H7 (cell line): ENCODE results near the gene PLA2G4B. TPM values are rescaled to one million over a fixed set of nuclear protein-coding genes. Genes with fewer than 3 reads are reported as not detected.

Source experiments
- DNase-seq: peaks from one replicate; pipeline ENCODE4 v3.0.0; 2012
- H3K27me3 ChIP-seq: 2 replicates; pipeline ENCODE4 v1.6.0; 2011; ENCODE audit warnings: mild to moderate bottlenecking, low read length; ENCODE audit not compliant: control insufficient read depth, insufficient read depth
- H3K36me3 ChIP-seq: replicated peaks from 2 replicates; pipeline ENCODE4 v1.5.1; 2011; ENCODE audit warnings: low read length; ENCODE audit not compliant: control insufficient read depth, insufficient read depth
- H3K4me3 ChIP-seq: 2 replicates; pipeline ENCODE4 v1.5.1; 2011; ENCODE audit warnings: low read depth, mild to moderate bottlenecking, control low read depth, low read length, moderate library complexity; ENCODE audit not compliant: insufficient read depth
- total RNA-seq: library from RNA; depleted of rRNA; stranded (reverse); fragments of >200 nt; shearing (Covaris generic); gene quantifications from 2 replicates; pipeline ENCODE4 v1.2.3, GENCODE V29; 2014

The PLA2G4B gene
- total RNA-seq, 1 experiment from 2014 or later = 3.0 TPM

DNA sequence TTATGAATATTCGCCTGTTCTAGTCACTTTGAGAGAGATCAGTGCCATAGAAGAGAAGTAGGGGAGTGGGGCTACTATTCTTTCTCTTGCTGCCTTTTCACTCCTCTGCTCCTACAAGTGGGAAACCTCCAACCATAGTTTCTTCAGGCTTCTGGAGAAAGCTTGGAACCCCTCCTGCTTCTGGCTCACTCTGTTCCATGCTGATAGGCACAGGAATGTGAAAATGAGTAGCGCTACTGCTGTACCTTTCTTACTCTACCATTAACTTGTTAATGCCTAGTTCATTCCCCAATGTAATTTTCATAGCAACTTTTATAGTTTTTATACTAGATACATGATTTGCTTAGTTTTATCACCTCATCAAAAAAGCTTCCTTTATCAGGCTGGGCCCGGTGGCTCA lies 37.5 kb upstream of the PLA2G4B start:
- Histone ChIP-seq H3K4me3 (no peak overlapping the region), H3K36me3 (no peaks in the 10 kb centered on the region), H3K27me3 (no peaks in the 10 kb centered on the region)
- DNase-seq = no peak

DNA sequence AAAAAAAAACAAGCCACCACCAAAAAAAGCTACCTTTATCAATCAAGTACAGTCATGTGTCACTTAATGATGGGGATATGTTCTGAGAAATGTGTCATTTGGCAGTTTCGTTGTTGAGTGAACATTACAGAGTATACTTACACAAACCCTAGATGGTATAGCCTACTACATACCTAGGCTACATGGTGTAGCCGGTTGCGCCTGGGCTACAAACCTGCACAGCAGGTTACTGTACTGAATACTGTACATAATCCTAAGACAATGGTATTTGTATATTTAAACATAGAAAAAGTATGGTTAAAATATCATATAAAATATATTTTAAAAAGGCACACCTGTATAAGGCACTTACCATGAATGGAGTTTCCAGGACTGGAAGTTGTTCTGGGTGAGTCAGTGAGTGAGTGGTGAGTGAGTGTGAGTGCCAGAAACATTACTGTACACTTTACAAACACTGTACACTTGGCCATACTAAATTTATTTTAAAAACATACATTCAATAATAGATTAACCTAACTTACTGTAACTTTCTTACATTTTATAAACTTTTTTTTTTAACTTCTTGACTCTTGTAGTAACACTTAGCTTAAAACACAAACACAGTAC lies 36.7 kb upstream of the PLA2G4B start:
- DNase-seq = no peak
- no peaks in the 10 kb centered on the region for H3K36me3 ChIP-seq
- no peaks in the 10 kb centered on the region for H3K27me3 ChIP-seq
- no peak overlapping the region for H3K4me3 ChIP-seq

DNA sequence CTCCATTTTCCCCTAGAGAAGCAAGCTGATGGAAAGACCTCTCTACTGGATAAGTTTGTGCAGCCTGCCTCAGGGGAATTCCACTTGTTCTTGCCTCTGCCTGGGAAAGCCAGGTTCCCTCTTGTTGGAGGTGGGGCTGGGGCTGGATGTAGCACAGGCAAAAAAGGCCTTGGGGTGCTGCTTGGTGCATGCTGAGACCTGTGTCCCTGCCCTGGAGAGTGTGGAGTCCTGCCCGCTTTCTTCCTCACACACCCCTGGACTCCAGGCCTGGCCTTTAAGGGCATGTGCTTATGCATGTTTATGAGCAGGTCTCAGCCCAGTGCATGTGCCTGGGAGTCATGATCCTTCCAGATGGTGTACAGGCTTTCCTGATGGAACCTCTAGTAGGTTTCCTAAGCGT lies 34.3 kb upstream of the PLA2G4B start:
- Histone ChIP-seq H3K27me3 (no peaks in the 10 kb centered on the region), H3K36me3 (no peaks in the 10 kb centered on the region), H3K4me3 (no peak overlapping the region)
- DNase-seq = no peak

- Histone ChIP-seq H3K27me3 (no peaks in the 10 kb centered on the region), H3K4me3 (no peak overlapping the region), H3K36me3 (no peaks in the 10 kb centered on the region)
- peak; percentile 13 for DNase-seq
These were observed 33.6 kb upstream of the PLA2G4B start for GRCh38 chr15:41804916-41805666.

GRCh38 chr15:41805711-41806110 lies 32.9 kb upstream of the PLA2G4B start:
- peak; percentile 19 for DNase-seq
- H3K27me3 ChIP-seq = no peaks in the 10 kb centered on the region
- H3K36me3 ChIP-seq = no peaks in the 10 kb centered on the region
- H3K4me3 ChIP-seq = no peak overlapping the region

DNA sequence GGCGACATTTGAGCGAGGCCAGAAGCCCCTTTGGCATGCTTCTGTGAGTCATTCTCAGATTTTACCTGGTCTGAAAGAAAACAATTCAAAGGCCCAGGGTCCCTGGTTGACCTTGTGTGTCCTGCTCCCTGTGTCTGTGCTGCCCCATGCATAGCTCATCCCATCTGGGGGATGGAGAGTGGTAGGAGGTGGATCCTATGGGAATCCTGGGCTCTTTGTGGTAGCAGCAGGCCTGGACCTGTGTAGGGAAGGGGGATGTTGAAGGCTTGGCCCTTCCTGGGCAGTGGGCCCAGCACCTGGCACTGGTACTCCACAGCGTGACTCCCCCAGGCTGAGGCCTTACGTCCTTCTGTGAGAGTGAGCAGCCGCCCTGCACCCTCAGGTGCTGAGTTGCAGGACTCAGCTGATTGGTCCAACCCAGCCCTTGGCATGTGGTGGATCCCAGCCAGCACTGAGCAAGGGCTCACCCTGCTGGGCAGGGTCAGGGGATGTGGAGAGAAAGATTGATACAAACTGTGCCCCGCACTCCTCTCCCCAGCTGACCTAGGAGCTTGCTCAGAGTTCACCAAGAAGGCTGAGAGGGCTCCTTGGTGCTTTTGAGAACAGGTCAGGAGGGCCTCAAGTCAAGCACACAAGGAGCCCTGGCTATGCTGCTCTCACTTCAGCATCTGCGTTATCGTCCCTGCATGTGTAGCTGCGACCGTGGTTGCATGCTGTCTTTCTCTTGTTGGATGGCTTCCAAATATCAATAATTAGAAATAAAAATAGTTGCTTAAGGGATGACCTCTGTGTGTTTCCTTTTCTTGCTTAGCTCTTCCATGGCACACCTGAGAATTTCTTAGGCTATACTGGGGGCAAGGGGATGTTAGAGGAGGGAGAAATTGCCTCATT lies 32.1 kb upstream of the PLA2G4B start:
- DNase-seq = peak; percentile 76

GRCh38 chr15:41809121-41809520 lies 29.5 kb upstream of the PLA2G4B start:
- H3K27me3 ChIP-seq = no peaks in the 10 kb centered on the region
- DNase-seq = peak; percentile 21
- no peaks in the 10 kb centered on the region; the same call in 1 of the 2 replicates for H3K36me3 ChIP-seq
- no peak overlapping the region for H3K4me3 ChIP-seq

More for the DNA sequence above, 32.1 kb upstream of the PLA2G4B start:
- no peaks in the 10 kb centered on the region for H3K36me3 ChIP-seq
- H3K4me3 ChIP-seq = no peak overlapping the region
- H3K27me3 ChIP-seq = no peaks in the 10 kb centered on the region

DNA sequence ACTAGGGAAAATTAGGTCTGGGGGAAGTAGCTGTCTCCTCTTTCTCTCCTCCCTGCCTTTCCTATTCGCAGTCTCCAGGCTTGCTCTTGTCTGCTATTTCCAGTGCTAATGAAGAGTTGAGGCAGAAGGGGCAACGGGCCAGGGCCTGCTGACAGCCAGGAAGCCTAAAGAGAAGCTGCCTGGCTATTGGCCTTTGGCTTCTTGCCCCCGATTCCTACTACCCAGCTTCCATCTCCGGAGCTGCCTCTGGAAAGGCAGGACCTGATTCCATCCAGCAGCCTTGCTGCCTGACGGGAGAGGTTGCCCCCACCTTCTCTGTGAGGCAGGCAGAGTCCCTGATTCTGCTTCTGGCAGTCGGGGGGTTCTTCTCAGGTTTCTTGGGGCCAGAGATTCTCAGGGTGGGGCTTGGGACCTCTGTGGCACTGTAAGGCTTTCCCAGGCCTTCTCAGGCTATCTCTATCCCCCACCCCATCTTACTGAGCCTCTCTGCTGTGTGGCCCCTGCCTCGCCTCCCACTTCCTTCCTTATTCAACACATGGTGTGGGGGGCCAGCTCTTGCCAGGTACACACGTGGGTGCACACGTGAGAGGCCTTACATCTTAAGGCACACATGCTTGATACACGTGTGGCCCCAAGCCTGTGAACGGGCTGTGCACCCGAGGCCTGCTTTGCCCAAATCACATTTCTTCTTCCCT lies 29.0 kb upstream of the PLA2G4B start:
- Histone ChIP-seq H3K27me3 (no peaks in the 10 kb centered on the region), H3K36me3 (no peaks in the 10 kb centered on the region; the same call in 1 of the 2 replicates), H3K4me3 (no peak overlapping the region)
- peak; percentile 16 for DNase-seq

DNA sequence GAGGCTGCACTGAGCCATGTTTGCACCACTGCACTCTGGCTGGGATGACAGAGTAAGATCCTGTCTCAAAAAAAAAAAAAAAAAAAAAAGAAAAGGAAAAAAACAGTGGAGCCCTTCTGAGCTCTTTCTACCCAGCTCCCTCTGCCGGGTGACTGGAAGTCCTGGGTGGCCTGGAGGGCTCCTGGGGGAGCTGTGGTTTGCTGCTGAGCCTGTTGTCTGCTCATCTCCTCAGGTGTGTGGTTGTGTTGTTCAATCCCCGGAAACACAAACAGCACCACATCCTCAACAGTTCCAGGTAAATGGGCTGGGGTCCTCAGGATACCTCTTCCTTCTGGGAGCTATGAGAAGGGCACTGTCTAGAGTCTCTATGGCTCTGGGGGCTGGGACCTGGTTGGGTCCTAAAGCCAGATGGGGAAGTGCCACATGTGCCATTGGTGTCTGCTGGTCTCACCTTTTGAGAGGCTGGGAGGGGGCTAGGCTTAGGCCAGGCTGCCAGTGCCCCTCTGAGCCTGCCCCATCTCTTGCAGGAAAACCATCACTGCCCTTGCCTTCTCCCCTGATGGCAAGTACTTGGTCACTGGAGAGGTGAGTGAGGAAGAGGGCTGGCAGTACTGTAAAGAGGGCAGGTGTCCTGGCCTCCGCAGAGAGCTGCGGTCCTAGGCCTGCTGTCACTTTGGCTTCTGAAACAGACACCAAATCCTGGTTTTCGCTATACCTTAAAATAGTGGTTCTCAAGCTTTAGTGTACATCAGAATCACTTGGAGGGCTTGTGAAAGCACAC lies 27.8 kb upstream of the PLA2G4B start:
- H3K36me3 ChIP-seq = no peaks in the 10 kb centered on the region; the same call in 1 of the 2 replicates
- no peak overlapping the region for H3K4me3 ChIP-seq
- no peaks in the 10 kb centered on the region for H3K27me3 ChIP-seq
- no peak for DNase-seq

DNA sequence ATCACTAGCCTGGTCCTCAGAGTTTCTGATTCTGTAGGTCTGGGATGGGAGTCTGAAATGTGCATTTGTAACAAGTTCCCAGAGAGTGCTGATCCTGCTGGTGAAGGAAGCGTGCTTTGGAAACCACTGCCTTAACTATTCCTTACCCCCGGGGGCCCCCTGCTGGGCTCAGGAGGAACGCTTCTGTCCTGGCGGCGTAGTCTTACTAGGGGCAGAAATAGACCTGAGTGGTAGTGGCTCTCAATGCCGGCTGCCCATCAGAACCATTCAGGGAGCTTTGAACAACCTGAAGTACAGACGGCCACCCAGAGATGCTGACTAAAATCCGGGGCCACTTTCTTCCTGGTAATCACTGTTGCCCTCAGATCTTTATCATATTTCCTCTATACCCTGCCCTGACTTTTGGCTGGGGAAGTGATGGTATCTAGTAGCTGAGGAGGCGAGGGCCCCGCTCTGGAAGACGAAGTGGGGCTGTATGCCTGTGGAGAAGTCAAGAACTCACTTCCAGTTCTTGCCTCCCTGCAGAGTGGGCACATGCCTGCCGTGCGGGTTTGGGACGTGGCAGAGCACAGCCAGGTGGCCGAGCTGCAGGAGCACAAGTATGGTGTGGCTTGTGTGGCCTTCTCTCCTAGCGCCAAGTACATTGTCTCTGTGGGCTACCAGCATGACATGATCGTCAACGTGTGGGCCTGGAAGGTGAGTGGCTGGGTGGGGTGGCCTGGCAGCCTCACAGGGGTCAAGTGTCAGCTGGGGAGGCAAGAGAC lies 27.0 kb upstream of the PLA2G4B start:
- no peaks in the 10 kb centered on the region; the same call in 1 of the 2 replicates for H3K36me3 ChIP-seq
- H3K27me3 ChIP-seq = no peaks in the 10 kb centered on the region
- no peak overlapping the region for H3K4me3 ChIP-seq
- peak; percentile 95 for DNase-seq

- Histone ChIP-seq H3K36me3 (no peaks in the 10 kb centered on the region; the same call in 1 of the 2 replicates), H3K4me3 (no peak overlapping the region), H3K27me3 (no peaks in the 10 kb centered on the region)
- DNase-seq = no peak
These were observed 25.7 kb upstream of the PLA2G4B start for GRCh38 chr15:41812820-41813375.

DNA sequence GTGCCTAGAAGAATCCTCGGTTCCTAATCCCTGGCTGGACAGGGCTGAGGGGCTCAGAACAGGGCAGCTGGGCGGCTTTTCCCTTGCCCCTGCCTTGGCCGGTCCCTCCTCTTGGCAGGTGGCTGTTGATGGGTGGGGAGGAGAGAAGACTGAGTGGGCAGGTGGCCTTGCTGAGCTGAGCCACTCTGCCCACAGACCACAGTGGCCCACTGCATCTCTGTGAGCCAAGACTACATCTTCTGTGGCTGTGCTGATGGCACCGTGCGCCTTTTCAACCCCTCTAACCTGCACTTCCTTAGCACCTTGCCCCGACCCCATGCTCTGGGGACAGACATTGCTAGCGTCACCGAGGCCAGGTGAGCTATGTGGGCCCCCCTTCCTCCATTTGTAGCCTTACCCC lies 25.2 kb upstream of the PLA2G4B start:
- Histone ChIP-seq H3K4me3 (no peak overlapping the region), H3K27me3 (no peaks in the 10 kb centered on the region), H3K36me3 (no peaks in the 10 kb centered on the region; the same call in none of the 2 replicates)
- DNase-seq = no peak

DNA sequence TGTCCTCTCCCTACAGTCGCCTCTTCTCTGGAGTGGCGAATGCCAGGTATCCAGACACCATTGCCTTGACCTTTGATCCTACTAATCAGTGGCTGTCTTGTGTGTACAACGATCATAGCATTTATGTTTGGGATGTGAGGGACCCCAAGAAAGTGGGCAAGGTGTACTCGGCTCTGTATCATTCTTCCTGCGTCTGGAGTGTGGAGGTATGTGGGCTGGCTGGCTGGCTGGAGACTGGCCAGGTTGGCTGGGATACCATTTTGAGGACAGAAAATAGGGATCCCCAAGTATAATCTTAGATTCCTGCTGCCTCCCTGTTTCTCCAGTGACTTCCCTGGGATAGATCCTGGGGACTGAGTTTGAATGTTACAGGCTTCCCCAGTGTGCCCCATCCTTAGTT lies 24.1 kb upstream of the PLA2G4B start:
- Histone ChIP-seq H3K4me3 (no peak overlapping the region), H3K36me3 (peaks cover 1% of the 10 kb centered on the region), H3K27me3 (no peaks in the 10 kb centered on the region)
- no peak for DNase-seq
